ENCODE measurements around the gene ZNF765. TPM values are rescaled to one million over a fixed set of nuclear protein-coding genes. Genes with fewer than 3 reads are reported as not detected.
"Not testable (repeated sequence)": the region's sequence is repeated elsewhere in the genome, so short reads cannot be mapped to it uniquely, and the experiment has no call there.

Gene ZNF765
- polyA plus RNA-seq, 3 donors: 11.0 to 12.1 (median 11.1) TPM

DNA sequence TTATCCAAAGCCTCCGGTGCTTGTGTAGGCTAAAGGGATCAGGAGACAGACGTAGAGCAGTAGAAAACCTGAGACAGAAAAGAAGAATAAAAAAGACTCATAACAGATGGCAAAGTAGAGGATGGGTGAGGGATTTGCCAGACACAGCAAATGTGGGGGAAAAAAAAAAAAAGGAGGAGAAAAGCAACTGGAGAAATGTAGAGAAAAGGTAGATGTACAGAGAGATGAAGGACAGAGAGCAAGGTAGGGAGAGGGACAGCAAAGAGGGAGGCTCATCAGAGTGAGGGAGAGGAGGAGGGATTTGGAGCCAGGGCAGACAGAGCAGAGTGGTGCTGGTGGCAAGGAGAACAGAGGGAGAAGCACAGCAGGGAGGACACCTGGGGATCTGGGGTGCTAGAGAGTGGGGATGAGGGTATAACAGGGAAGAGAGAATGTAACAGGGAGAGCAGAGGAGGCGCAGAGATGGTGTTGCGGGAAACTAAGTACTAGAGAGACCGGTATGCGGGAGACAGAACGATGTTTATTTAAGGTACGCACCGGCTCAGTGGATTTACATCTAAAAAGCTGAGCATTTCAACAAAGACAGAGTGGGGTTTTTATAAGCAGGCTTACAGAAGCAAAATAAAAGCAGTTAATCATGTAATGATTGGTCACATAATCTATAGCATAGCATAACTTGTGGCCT lies 1.0 kb downstream of the ZNF765 start:
- DNase-seq (ENCODE audit: extremely low read depth in 1 of 11, low read depth in 9 of 11, low spot score in 4 of 11): not testable (repeated sequence)

DNA sequence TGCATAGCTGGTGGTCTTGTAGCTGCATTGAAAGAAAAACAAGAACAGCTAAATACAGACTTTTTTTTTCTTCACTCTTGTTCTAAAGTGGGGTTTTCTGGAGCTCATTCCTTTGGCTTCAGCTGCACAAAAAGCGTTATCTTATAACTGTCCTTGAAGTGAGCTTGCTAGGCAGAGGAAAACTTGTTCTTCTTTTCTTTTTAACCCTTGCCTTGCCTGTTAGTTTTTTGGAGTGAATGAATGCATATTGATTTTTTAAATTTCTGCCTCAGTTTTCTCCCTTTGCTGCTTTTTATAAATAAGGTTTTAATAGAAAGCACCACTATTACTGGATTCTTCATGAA lies 1.5 kb downstream of the ZNF765 start:
- no peak for DNase-seq (ENCODE audit: extremely low read depth in 1 of 11, low read depth in 9 of 11, low spot score in 4 of 11)

GRCh38 chr19:53397918-53398317 lies 3.0 kb downstream of the ZNF765 start:
- DNase-seq (ENCODE audit: extremely low read depth in 1 of 11, low read depth in 9 of 11, low spot score in 4 of 11): not testable (repeated sequence)

GRCh38 chr19:53409505-53410204 lies 14.7 kb downstream of the ZNF765 start:
- DNase-seq (ENCODE audit: extremely low read depth in 1 of 11, low read depth in 9 of 11, low spot score in 4 of 11): no peak

- peak in 4 of 11 donors; percentile 24 to 38 (median 32) for DNase-seq (ENCODE audit: extremely low read depth in 1 of 11, low read depth in 9 of 11, low spot score in 4 of 11)
Measured at GRCh38 chr19:53420520-53421315, 25.8 kb downstream of the ZNF765 start.

GRCh38 chr19:53422551-53422950 lies 27.6 kb downstream of the ZNF765 start:
- DNase-seq (ENCODE audit: extremely low read depth in 1 of 11, low read depth in 9 of 11, low spot score in 4 of 11): no peak

DNA sequence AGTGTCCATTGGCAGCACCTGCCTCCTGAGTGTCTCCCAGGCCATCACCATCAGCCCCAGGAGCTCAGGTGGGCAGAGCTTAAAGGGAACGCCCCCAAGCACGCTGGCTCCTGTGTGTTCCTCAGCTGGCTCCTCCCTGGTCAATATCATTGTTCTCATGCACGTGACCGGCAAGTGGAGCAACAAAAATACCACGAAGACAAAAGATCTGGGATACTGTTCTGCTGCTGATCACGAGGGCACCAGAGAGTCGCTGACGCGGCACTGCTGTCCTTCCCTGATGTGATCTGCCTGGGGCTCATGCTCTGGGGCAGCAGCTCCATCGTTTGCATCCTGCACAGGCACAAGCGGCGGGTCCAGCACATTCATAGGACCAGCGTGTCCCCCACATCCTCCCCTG lies 28.1 kb downstream of the ZNF765 start:
- not testable (repeated sequence) for DNase-seq (ENCODE audit: extremely low read depth in 1 of 11, low read depth in 9 of 11, low spot score in 4 of 11)

DNA sequence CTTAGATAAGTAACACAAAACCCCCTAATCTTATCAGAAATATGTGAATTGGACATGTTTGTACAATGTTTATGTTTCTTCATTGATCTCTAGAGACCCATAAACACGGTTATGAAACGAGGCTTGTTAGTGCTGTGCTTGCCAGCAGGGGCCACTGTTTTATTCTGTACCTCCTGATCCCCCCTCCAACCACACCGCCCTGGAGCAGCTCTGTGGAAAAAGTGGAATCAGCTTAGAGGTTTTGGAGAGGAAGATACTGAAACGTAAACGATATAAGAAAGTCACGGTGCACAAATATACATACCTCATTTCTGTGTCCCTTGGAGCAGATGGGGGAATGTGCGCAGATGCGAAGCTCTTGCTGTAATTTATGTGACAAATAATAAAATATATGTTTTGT lies 28.7 kb downstream of the ZNF765 start:
- DNase-seq (ENCODE audit: extremely low read depth in 1 of 11, low read depth in 9 of 11, low spot score in 4 of 11): peak in 3 of 11 donors; percentile 17 to 23 (median 21)

GRCh38 chr19:53424968-53425597 lies 30.1 kb downstream of the ZNF765 start:
- peak; percentile 39 to 81 (median 72) for DNase-seq (ENCODE audit: extremely low read depth in 1 of 11, low read depth in 9 of 11, low spot score in 4 of 11)

DNA sequence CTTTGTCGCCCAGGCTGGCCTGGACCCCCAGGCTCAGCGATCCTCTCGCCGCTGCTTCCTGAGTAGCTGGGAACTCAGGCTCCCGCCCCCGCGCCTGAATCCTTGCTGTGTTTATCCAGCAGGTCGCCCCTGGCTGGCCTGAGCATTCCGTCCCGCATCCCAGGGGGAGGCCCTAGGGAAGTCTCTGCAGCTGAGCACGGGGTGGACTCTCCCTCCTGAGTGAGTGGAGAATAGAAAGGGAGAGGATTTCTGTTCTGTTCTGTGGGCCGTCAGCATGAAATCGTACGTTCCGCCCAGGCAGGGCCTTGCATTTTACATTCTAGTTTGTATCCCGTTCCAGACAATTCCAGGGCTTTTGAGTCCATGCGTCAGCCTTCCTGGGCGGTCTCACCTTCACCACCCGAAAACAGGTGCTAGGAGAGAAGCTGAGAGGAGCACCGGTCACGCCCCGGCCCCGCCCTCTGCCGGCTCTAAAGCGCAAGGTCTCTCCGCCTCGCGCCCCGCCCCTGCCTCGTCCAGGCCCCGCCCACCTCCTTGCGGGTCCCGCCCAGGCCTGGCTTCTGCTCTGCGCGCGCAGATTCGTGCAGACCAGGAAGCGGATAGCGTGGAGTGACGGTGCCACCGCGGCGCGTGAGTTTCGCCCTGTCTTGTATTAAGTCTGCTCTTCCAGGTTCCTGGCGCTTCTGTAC lies 36.6 kb downstream of the ZNF765 start, which contains the start of gene ZNF761:
Gene ZNF761, plus strand, starts transcription at position 586 of the 689 bp plus-strand sequence. CDS start 15,285 bp downstream, outside the sequence.
- DNase-seq (ENCODE audit: extremely low read depth in 1 of 11, low read depth in 9 of 11, low spot score in 4 of 11): peak; percentile 70 to 93 (median 86)

DNA sequence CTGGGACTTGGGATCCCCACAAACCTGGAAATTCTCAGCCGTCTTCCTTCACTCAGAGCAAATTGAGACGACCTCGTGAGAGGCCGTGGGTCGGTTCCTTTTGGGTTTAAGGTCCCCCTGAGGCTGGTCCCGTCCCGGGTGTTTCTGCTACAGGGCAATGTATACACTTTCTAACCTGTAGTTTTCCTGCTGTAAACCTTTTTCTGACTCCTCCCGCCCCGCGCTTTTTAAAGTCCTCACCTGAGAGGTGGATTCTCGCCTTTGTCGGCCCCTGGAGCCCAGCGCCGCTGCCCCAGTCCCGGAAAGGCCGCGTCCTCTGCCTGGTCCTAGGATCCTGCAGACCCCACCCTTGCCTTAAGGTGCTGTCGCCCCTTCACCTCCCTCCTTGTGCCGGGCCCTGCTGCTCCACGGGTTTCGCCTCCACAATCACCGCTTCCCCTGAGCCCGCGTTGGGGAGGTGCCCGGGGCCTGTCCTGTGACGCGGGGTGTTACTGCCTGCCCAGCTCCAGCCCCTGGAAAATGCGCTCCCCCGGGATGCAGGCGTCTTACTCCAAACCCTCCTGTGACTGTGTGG lies 37.2 kb downstream of the ZNF765 start:
- DNase-seq (ENCODE audit: extremely low read depth in 1 of 11, low read depth in 9 of 11, low spot score in 4 of 11): peak in 2 of 11 donors; percentile 10 to 11

DNA sequence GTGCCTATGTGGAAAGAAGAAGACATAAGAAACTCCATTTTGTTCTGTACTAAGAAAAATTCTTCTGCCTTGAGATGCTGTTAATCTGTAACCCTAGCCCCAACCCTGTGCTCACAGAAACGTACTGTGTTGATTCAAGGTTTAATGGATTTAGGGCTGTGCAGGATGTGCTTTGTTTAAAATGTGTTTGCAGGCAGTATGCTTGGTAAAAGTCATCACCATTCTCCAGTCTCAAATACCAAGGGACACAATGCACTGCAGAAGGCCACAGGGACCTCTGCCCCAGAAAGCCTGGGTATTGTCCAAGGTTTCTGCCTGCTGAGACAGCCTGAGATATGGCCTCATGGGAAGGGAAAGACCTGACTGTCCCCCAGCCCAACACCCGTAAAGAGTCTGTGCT lies 48.9 kb downstream of the ZNF765 start:
- DNase-seq (ENCODE audit: extremely low read depth in 1 of 11, low read depth in 9 of 11, low spot score in 4 of 11): not testable (repeated sequence)

DNA sequence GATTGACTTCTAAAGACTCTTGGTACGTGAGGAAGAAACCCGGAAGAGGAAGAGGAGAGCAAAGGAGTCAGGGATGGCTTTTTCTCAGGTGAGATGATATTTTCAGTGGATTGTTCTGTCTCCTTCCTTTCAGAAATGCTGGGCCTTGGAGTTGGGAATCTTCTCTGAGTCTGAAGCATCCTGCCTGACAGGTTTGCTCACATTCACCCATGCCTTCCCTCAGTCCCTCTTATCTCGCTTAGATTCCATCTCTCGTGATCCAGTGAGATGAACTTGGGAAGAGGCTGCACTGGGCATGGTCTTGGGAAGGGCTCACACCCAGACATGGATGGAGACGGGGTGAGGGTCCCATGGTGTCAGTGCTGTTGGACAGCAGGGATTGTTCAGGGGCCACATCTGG lies 52.2 kb downstream of the ZNF765 start:
- DNase-seq (ENCODE audit: extremely low read depth in 1 of 11, low read depth in 9 of 11, low spot score in 4 of 11): not testable (repeated sequence)

DNA sequence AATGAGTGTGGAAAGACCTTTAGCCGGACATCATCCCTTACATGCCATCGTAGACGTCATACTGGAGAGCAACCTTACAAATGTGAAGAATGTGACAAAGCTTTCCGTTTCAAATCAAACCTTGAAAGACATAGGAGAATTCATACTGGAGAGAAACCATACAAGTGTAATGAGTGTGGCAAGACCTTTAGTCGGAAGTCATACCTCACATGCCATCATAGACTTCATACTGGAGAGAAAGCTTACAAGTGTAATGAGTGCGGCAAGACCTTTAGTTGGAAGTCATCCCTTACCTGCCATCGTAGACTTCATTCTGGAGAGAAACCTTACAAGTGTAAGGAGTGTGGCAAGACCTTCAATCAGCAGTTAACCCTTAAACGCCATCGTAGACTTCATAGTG lies 60.9 kb downstream of the ZNF765 start:
- no peak for DNase-seq (ENCODE audit: extremely low read depth in 1 of 11, low read depth in 9 of 11, low spot score in 4 of 11)

GRCh38 chr19:53460131-53460721 lies 65.3 kb downstream of the ZNF765 start:
- DNase-seq (ENCODE audit: extremely low read depth in 1 of 11, low read depth in 9 of 11, low spot score in 4 of 11): not testable (repeated sequence)

DNA sequence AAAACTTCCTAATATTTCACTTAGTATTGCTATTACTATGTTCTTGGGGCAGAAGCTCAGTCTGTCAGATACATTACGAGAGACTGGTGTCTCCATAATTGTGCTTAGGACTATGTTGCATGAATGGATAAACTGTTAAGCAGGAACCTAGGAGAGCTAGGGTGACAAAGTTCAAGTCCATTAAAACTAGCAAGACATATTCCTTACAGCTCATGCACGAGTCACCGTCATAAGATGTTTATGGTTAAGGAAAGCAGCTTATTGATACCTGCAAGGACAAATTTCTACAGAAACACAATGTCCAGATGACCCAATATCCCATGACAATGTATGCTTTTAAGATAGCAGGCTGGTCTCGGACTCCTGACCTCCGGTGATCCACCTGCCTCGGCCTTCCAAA lies 66.9 kb downstream of the ZNF765 start:
- DNase-seq (ENCODE audit: extremely low read depth in 1 of 11, low read depth in 9 of 11, low spot score in 4 of 11): no peak

DNA sequence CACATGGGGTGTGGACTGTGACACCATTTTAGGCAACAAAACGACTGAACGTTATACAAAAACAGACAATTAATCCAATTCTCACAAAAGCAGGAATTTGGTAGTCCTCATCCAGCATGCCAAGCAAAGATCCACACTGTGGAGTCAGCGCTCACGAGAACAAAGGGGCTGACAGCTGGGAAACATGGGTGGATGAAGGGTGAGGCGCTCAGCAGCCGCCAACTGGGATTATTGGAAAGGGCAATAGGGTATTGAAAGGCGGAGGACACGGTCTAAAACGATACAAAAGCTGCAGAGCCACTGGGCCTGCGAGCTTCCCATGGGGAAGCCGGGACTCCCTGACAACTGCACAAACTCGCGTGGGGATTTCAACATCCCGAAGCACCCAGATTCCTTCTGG lies 67.9 kb downstream of the ZNF765 start:
- no peak for DNase-seq (ENCODE audit: extremely low read depth in 1 of 11, low read depth in 9 of 11, low spot score in 4 of 11)

GRCh38 chr19:53463263-53463662 lies 68.3 kb downstream of the ZNF765 start:
- DNase-seq (ENCODE audit: extremely low read depth in 1 of 11, low read depth in 9 of 11, low spot score in 4 of 11): peak in 4 of 11 donors; percentile 15 to 50 (median 23)

All from renal cortex interstitium (tissue), 11 donors.